ES-I3 (cell line): ENCODE measurements around the gene HSPD1.

ENCODE experiments used
- H3K36me3 ChIP-seq: 2 replicates; pipeline ENCODE4 v1.6.1; 2013; ENCODE audit warnings: mild to moderate bottlenecking, low read length, control low read depth, moderate library complexity; ENCODE audit not compliant: insufficient read depth
- H3K4me1 ChIP-seq: 2 replicates; pipeline ENCODE4 v1.6.1; 2013; ENCODE audit warnings: mild to moderate bottlenecking, control low read depth, low read length; ENCODE audit not compliant: insufficient read depth
- H3K9ac ChIP-seq: 2 replicates; pipeline ENCODE4 v1.6.1; 2013; ENCODE audit warnings: low read depth, mild to moderate bottlenecking, low read length, moderate library complexity
- H3K9me3 ChIP-seq: 2 replicates; pipeline ENCODE4 v1.6.1; 2013; ENCODE audit warnings: mild to moderate bottlenecking, low read length, moderate library complexity; ENCODE audit not compliant: control insufficient read depth, insufficient read depth

Gene HSPD1

DNA sequence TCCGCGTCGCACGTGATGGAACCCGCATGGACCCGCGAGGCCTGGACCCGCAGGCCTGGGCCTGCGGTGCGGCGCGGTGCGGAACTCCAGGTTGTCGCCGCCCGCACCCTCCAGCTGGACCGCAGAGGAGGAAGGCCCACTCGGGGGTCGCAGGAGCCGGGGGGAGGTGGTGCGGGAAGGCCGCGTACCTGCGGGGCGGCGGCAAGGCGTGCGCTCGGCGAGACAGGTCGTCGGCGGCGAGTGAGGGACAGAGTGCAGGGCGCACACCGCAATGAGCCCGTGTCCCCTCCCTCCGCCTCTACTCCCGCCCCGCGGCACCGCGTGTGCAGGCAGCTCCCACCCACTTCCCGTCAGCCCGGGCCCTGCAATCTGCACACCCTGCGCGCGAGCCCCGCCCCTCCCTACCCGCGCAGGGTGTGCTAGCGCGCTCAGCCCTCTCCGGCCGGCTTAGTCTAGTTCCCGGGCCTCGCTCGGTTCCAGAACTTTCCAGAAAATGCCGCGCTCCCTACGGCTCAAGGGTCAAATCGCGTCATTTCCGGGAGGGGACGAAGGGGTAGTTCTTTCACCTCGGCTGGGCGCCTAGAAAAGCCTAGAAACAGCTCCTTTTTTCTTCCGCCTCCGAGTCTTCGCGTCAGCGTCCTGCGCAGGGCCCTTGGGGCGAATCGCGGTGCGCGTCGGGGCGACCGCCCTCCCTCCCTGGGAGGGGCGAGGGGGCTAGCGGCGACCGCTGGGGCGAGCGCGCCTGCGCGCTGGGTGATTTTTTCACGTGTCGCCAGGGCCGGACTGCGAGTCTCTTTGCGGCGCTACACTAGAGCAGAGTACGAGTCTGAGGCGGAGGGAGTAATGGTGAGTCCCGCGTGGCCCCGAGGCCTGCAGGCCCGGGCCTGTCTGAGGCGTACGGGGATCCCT is at the start of gene HSPD1, which contains the start of gene HSPE1:
Gene HSPD1, minus strand, starts transcription at position 247 of the 909 bp plus-strand sequence. CDS start 992 bp downstream, outside the sequence.
Gene HSPE1, plus strand, starts transcription at position 786 of the 909 bp plus-strand sequence. Its CDS starts 58 bp downstream, at position 844.
- Histone ChIP-seq H3K4me1 (peaks cover 15% of the 10 kb centered on the region), H3K36me3 (peaks cover 28% of the 10 kb centered on the region), H3K9ac (peak within 1 kb of the TSS; percentile 88), H3K9me3 (no peaks in the 10 kb centered on the region)

- Histone ChIP-seq H3K9ac (no peak overlapping the region), H3K9me3 (no peaks in the 10 kb centered on the region), H3K4me1 (no peaks in the 10 kb centered on the region), H3K36me3 (peaks cover 4% of the 10 kb centered on the region)
Measured at GRCh38 chr2:197548582-197548981, 48.9 kb upstream of the HSPD1 start.

- no peak overlapping the region for H3K9ac ChIP-seq
- H3K4me1 ChIP-seq, result no peaks in the 10 kb centered on the region
- peaks cover 4% of the 10 kb centered on the region for H3K36me3 ChIP-seq
- no peaks in the 10 kb centered on the region for H3K9me3 ChIP-seq
Measured at GRCh38 chr2:197547163-197547900, 47.7 kb upstream of the HSPD1 start.

GRCh38 chr2:197543206-197543605 is 43.6 kb upstream of the HSPD1 start:
- Histone ChIP-seq H3K9ac (no peak overlapping the region), H3K36me3 (peaks cover 4% of the 10 kb centered on the region), H3K9me3 (no peaks in the 10 kb centered on the region), H3K4me1 (no peaks in the 10 kb centered on the region)

DNA sequence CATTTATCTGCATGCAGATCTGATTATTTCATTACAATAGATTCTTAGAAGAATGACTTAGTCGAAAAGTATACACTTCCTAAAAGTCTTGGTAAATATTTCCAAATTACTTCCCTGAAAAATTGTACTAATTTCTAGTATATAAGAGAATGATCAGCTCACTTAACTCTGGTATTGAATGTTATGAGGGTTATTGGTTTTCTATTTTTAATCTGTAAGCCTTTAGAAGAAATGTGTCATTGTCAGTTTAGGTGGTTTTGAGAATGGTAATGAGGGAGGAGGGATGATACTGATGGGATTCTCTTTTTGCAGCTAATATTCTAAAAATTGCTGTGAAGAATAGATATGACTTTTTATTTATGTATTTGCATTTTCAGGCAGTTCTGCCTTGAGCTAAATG is 40.1 kb upstream of the HSPD1 start:
- Histone ChIP-seq H3K9me3 (no peaks in the 10 kb centered on the region), H3K4me1 (no peaks in the 10 kb centered on the region), H3K9ac (no peak overlapping the region), H3K36me3 (peaks cover 1% of the 10 kb centered on the region)

- Histone ChIP-seq H3K4me1 (no peaks in the 10 kb centered on the region), H3K36me3 (no peaks in the 10 kb centered on the region; the same call in none of the 2 replicates), H3K9ac (no peak overlapping the region), H3K9me3 (no peaks in the 10 kb centered on the region)
Measured at GRCh38 chr2:197538412-197538811, 38.8 kb upstream of the HSPD1 start.

DNA sequence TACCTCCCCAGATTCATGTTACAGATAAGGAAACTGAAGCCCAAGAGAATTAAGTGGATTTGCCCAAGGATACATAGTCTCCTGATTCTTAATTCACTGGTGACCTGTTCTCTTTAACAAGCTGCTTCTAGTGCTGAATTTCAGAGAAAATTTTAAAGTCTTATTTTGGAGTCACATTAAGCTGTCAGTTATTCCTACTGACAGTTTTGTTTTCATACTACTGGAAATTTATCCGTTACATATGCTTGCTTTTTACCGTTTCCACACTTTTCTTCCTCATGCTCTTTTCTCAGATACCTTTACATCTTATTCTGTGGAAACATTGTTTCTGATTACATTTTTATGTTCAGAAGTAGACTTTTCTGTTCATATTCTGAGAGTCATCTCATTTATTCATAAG is 17.5 kb upstream of the HSPD1 start:
- peaks cover 4% of the 10 kb centered on the region; the same call in 1 of the 2 replicates for H3K9me3 ChIP-seq
- H3K9ac ChIP-seq, result peak overlapping the region; percentile 94
- no peaks in the 10 kb centered on the region for H3K4me1 ChIP-seq
- H3K36me3 ChIP-seq, result no peaks in the 10 kb centered on the region; the same call in 1 of the 2 replicates

GRCh38 chr2:197516393-197516761 is 16.7 kb upstream of the HSPD1 start:
- Histone ChIP-seq H3K4me1 (no peaks in the 10 kb centered on the region), H3K36me3 (no peaks in the 10 kb centered on the region; the same call in 1 of the 2 replicates), H3K9ac (peak overlapping the region; percentile 94), H3K9me3 (0 out of 2 replicates have a peak, but pooled peaks cover 4% of the 10 kb centered on the region)

DNA sequence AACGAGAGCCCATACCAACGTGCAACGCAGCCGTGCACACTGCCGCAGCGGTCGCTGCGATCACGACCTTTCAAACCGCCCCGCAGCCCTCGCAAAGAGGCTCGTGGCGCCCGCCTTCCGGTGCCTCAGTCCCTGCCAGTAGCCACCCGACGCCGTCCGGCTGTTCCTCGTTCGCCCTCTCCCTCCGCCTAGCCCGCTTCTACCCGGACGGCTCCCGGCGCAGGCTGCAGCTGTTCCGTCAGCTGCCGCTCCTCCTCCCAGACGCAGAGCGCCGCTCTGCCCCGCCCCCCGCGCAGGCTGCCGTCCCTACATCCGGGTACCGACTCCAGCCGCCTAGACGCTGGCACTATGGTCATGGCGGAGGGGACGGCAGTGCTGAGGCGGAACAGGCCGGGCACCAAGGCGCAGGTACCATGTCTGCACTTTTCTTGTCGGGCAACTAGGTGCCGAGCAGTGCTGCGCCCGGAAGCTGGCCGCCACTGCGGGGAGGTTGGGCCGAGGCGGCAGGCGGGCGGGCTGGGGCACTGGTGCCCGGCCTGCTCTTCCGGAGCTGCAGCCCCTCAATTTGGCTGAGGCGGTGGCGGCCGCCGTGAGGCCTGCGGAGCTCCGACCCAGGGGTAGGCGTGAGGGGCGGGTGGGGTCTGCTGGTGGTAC is 16.2 kb upstream of the HSPD1 start, which contains the start of gene MOB4:
Gene MOB4, plus strand, starts transcription at position 328 of the 654 bp plus-strand sequence. Its CDS starts 21 bp downstream, at position 349.
- H3K4me1 ChIP-seq, result no peaks in the 10 kb centered on the region
- H3K36me3 ChIP-seq, result no peaks in the 10 kb centered on the region
- H3K9ac ChIP-seq, result peak within 1 kb of the TSS; percentile 94
- 0 out of 2 replicates have a peak, but pooled peaks cover 4% of the 10 kb centered on the region for H3K9me3 ChIP-seq

- Histone ChIP-seq H3K4me1 (no peaks in the 10 kb centered on the region), H3K9me3 (0 out of 2 replicates have a peak, but pooled peaks cover 1% of the 10 kb centered on the region), H3K36me3 (no peaks in the 10 kb centered on the region), H3K9ac (peak overlapping the region; percentile 94)
Measured at GRCh38 chr2:197515315-197515738, 15.7 kb upstream of the HSPD1 start.

- H3K36me3 ChIP-seq, result no peaks in the 10 kb centered on the region
- no peaks in the 10 kb centered on the region for H3K9me3 ChIP-seq
- H3K4me1 ChIP-seq, result no peaks in the 10 kb centered on the region
- H3K9ac ChIP-seq, result peak overlapping the region; percentile 94; the same call in 1 of the 2 replicates
Measured at GRCh38 chr2:197514754-197515153, 15.1 kb upstream of the HSPD1 start.

DNA sequence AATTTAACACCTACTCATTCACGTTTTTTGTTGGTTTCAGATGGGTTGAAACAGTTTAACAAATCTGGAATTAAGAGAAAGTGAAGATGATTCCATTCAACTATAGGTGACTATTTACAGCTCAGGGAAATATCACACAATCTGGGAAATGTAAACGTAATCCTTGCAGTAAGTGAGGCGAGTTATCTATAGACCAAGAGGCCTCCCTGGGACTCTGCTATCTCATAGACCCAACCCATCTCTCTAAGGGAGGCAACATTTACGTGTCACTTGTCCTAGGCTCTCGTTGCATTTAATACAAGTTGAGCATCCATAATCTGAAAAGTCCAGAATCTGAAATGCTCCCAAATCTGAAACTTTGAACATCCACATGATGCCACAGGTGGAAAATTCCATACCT is 14.3 kb upstream of the HSPD1 start:
- Histone ChIP-seq H3K4me1 (no peaks in the 10 kb centered on the region), H3K9ac (no peak overlapping the region), H3K36me3 (no peaks in the 10 kb centered on the region), H3K9me3 (no peaks in the 10 kb centered on the region)

- Histone ChIP-seq H3K4me1 (peaks cover 5% of the 10 kb centered on the region; the same call in 1 of the 2 replicates), H3K36me3 (peaks cover 7% of the 10 kb centered on the region; the same call in 1 of the 2 replicates), H3K9ac (no peak overlapping the region), H3K9me3 (no peaks in the 10 kb centered on the region)
Measured at GRCh38 chr2:197506658-197507057, 7.0 kb upstream of the HSPD1 start.

- Histone ChIP-seq H3K36me3 (peaks cover 7% of the 10 kb centered on the region; the same call in 1 of the 2 replicates), H3K9me3 (no peaks in the 10 kb centered on the region), H3K4me1 (peaks cover 5% of the 10 kb centered on the region; the same call in 1 of the 2 replicates), H3K9ac (no peak overlapping the region)
Measured at GRCh38 chr2:197504512-197504911, 4.9 kb upstream of the HSPD1 start.
